Esophagus squamous epithelium (tissue), 5 donors: Measurements from ENCODE around the gene LNPEP. TPM values are rescaled to one million over a fixed set of nuclear protein-coding genes. Genes with fewer than 3 reads are reported as not detected.

Experiments used
- DNase-seq: peaks from one replicate; lab custom pipeline; 2025; lab: John Stamatoyannopoulos, UW
- H3K27ac ChIP-seq, 4 donors: fragments of 200-600 bp; sonication (generic); one replicate each; pipeline ENCODE4 v1.5.1; 2016 to 2019; ENCODE audit warnings: mild to moderate bottlenecking in 1 of 4
- H3K27me3 ChIP-seq, 4 donors: fragments of 200-600 bp; sonication (generic); 1 replicate in 3 of 4; 2 replicates in 1 of 4; pipeline versions ENCODE4 v1.5.1 to v1.6.0; 2017 to 2021; ENCODE audit warnings: antibody characterized with exemption in 1 of 4
- H3K36me3 ChIP-seq, 3 donors: fragments of 200-600 bp; sonication (generic); one replicate each; pipeline ENCODE4 v1.5.1; 2016 to 2019
- H3K4me1 ChIP-seq, 3 donors: fragments of 200-600 bp; sonication (generic); one replicate each; pipeline ENCODE4 v1.5.1; 2017 to 2019
- H3K4me3 ChIP-seq, 4 donors: fragments of 200-600 bp; sonication (generic); 1 replicate in 3 of 4; 2 replicates in 1 of 4; pipeline ENCODE4 v1.5.1; 2016 to 2019; ENCODE audit warnings: mild to moderate bottlenecking in 2 of 4, moderate library complexity in 1 of 4
- H3K9me3 ChIP-seq, 3 donors: fragments of 200-600 bp; sonication (generic); one replicate each; pipeline ENCODE4 v1.5.1; 2016 to 2019
- CTCF ChIP-seq, 6 experiments: fragments of 450-650 bp in 4 of 6; fragments of 200-600 bp in 2 of 6; sonication (generic) in 2 of 6; IDR thresholded peaks; one replicate each; pipeline ENCODE4 v1.5.1; 2016 to 2019; ENCODE audit warnings: antibody characterized with exemption in 6 of 6, mild to moderate bottlenecking in 4 of 6, moderate library complexity in 4 of 6
- POLR2A ChIP-seq, 4 donors: fragments of 450-650 bp; IDR thresholded peaks; one replicate each; pipeline ENCODE4 v1.6.1; 2017; ENCODE audit warnings: antibody characterized with exemption in 4 of 4, mild to moderate bottlenecking in 4 of 4, moderate library complexity in 3 of 4
- WGBS, 2 donors: methylation state at CpG; one replicate each; pipeline ENCODE4 v1.1.5; 2018; 5-methylcytosine and 5-hydroxymethylcytosine counted together
- intact Hi-C: fragments of 100-400 bp; cut with DNase I; formaldehyde crosslinking; loops from one replicate; pipeline ENCODE4 v1.15.0; 2022
- total RNA-seq, 4 donors: library from RNA; depleted of rRNA; stranded (reverse); fragments of >200 nt; gene quantifications; one replicate each; pipeline ENCODE4 v1.1.0, GENCODE V29; 2016
- donor health status: DM: yes; HTN: yes; CAD: no.

Gene LNPEP
- total RNA-seq, 4 donors from 2014 or later, result 32.0 to 48.1 (median 36.0) TPM

DNA sequence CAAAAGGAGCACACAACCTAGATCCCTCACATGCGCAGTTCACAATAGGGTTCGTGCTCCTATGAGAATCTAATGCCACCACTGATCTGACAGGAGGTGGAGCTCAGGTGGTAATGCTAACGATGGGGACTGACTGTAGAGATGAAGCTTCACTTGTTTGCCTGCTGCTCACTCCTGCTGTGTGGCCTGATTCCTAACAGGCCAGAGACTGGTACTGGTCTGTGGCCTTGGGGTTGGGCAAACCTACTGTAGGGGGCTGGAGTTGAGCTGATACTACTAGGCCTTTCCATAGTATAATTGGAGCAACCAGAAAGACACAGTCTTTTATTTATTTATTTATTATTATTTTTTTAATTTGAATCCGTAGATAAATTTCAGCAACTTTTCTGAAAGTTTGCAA lies 5.3 kb downstream of the LNPEP start:
- no peaks in the 10 kb centered on the region for H3K36me3 ChIP-seq
- no peak for DNase-seq
- H3K9me3 ChIP-seq, result no peaks in the 10 kb centered on the region
- 68 to 87% methylated on average over 4 of the region's 4 CpGs for WGBS, 2 donors
- intact Hi-C loops, result no loop called here
- peaks cover 7 to 77% (median 16%) of the 10 kb centered on the region in 3 donors for H3K4me1 ChIP-seq
- no peaks in the 10 kb centered on the region for H3K27me3 ChIP-seq
- H3K27ac ChIP-seq, result no peak overlapping the region
- no peak overlapping the region for H3K4me3 ChIP-seq
- TF ChIP-seq POLR2A (IDR thresholded peaks at IDR 0.05), result no peak
- no peak for TF ChIP-seq CTCF (IDR thresholded peaks at IDR 0.05)

GRCh38 chr5:96942078-96942477 lies 6.2 kb downstream of the LNPEP start:
- no peak overlapping the region for H3K4me3 ChIP-seq
- TF ChIP-seq POLR2A (IDR thresholded peaks at IDR 0.05), result no peak
- 75 to 87% methylated on average over 5 to 9 of the region's 9 CpGs for WGBS, 2 donors
- no peaks in the 10 kb centered on the region for H3K27me3 ChIP-seq
- peak overlapping the region in 1 of 4 donors; percentile 32 for H3K27ac ChIP-seq
- intact Hi-C loops, result no loop called here
- no peaks in the 10 kb centered on the region for H3K9me3 ChIP-seq
- H3K4me1 ChIP-seq, result peaks cover 7 to 77% (median 16%) of the 10 kb centered on the region in 3 donors
- no peaks in the 10 kb centered on the region for H3K36me3 ChIP-seq
- no peak for DNase-seq

- H3K27ac ChIP-seq, result no peak overlapping the region
- intact Hi-C loops, result no loop called here
- TF ChIP-seq POLR2A (IDR thresholded peaks at IDR 0.05), result no peak
- no peak for TF ChIP-seq CTCF (IDR thresholded peaks at IDR 0.05)
- no peaks in the 10 kb centered on the region for H3K27me3 ChIP-seq
- no peaks in the 10 kb centered on the region for H3K36me3 ChIP-seq
- 88 to 95% methylated on average over 1 of the region's 1 CpG for WGBS, 2 donors
- H3K9me3 ChIP-seq, result no peaks in the 10 kb centered on the region
- H3K4me3 ChIP-seq, result no peak overlapping the region
- H3K4me1 ChIP-seq, result peaks cover under 1 to 68% (median 10%) of the 10 kb centered on the region in 3 donors
- no peak for DNase-seq
These were observed 7.0 kb downstream of the LNPEP start for GRCh38 chr5:96942911-96943310.

GRCh38 chr5:96943799-96944198 lies 7.9 kb downstream of the LNPEP start:
- H3K4me1 ChIP-seq, result peaks cover 0 to 60% (median 2%) of the 10 kb centered on the region in 3 donors
- no peaks in the 10 kb centered on the region for H3K36me3 ChIP-seq
- intact Hi-C loops, result no loop called here
- H3K4me3 ChIP-seq, result no peak overlapping the region
- TF ChIP-seq POLR2A (IDR thresholded peaks at IDR 0.05) (no peak), CTCF (IDR thresholded peaks at IDR 0.05) (no peak)
- H3K27me3 ChIP-seq, result no peaks in the 10 kb centered on the region
- H3K9me3 ChIP-seq, result no peaks in the 10 kb centered on the region
- no peak overlapping the region for H3K27ac ChIP-seq
- DNase-seq, result no peak
- WGBS, 2 donors, result 88 to 100% methylated on average over 1 of the region's 1 CpG

DNA sequence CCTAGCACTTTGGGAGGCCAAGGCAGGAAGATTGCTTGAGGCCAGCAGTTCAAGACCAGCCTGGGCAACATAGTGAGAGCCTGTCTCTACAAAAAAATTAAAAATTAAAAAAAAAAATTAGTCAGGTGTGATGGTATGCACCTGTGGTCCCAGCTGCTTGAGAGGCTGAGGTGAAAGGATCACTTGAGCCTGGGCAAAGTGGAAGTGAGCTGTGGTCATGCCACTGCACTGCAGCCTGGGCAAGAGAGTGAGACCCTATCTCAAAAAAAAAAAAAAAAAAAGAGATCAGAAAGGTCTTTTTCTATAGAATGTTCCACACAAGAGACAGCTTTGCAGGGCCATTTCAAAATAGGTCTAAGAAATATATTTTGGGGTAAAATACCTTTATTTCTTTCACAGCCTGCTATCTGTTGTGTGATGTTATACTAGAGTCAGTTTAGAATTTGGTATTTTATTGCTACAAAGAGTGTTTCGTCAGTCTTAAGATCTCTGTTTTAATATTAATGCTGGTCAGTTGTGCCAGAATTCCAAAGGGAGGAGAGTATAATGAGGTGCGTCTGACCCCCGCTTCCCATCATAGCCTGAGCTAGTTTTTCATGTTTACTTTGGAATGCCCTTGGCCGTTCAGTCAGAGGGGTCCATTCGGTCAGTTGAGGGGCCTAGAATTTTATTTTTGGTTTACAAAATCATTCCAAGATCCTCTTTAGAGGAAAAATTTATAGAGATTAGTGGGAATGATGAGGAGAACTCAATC lies 9.4 kb downstream of the LNPEP start:
- Histone ChIP-seq H3K4me3 (no peak overlapping the region), H3K9me3 (no peaks in the 10 kb centered on the region), H3K27me3 (no peaks in the 10 kb centered on the region), H3K36me3 (no peaks in the 10 kb centered on the region), H3K27ac (no peak overlapping the region), H3K4me1 (peaks cover 0 to 44% (median 0%) of the 10 kb centered on the region in 3 donors)
- intact Hi-C loops, result no loop called here
- TF ChIP-seq POLR2A (IDR thresholded peaks at IDR 0.05) (no peak), CTCF (IDR thresholded peaks at IDR 0.05) (no peak)
- 70 to 76% methylated on average over 5 of the region's 5 CpGs for WGBS, 2 donors
- no peak for DNase-seq
